ENCODE data around the gene ZNF423.

ZNF423 gene

DNA sequence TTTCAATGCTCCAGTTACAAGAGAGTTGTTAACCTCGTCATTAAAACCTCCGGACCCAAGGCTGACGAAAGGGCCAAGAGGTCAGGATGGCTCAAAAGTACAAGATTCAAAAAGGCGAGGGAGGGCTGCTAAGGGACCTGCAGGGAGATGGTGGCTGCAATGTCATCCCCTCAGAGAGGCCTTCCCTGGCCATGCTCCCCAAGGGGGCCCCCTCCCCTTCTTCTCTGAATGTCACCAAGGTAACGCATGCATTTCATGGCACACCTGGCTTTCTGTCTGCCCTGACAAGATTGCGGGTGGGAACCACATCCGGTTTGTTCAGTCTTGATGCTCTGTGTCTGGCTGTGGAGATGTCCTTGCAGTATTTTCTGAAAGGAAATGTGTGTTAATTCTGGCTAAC is 392.4 kb downstream of the ZNF423 start:
- peak; percentile 75 for DNase-seq

DNA sequence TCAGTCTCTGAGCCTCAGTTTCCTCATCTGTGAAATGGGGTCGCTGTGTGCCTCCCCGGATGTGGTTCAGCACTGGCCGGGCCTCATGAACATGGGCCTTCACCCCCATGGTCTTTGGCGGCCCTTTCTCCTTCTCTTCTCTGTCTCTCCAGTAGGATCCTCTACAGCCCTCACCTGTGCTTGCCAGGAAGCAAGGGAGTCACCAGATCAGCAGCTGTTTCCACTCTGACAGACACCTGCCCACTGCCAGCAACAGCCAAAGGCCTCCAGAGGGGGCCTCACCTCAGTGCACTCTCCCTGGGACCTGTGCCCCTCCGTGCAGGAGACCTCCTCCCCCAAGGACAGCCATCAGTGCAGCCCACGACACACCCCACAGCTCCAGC is 392.9 kb downstream of the ZNF423 start:
- no peak for DNase-seq

DNA sequence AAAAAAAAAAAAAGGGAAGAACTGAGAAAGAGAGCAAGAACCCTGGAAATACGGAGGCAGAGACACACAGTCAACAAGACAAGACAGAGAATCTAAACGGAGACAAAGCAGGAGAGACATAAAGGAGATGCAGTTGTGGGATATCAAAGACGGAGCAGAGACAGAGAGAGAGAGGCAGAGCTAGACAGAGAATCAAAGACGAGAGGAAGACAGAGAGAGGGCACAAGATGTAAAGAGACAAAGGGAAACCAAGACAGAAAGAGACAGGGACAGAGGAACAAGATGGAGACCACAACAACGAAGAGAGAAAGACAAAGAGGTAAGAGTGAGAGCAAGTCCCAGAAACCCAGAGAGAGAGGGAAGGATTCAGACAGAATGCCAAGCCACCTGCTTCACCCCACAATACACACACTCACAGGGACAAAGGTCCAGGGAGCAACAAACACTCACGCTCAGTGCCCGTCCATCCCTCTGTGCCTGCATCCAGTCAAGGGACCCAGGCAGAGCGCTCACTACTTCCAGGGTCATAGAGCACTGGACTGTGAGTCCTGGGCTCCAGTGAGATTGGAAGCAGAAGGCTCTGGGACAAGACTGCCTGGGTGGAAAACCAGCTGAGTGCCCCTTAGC is 393.4 kb downstream of the ZNF423 start:
- DNase-seq, result no peak

DNA sequence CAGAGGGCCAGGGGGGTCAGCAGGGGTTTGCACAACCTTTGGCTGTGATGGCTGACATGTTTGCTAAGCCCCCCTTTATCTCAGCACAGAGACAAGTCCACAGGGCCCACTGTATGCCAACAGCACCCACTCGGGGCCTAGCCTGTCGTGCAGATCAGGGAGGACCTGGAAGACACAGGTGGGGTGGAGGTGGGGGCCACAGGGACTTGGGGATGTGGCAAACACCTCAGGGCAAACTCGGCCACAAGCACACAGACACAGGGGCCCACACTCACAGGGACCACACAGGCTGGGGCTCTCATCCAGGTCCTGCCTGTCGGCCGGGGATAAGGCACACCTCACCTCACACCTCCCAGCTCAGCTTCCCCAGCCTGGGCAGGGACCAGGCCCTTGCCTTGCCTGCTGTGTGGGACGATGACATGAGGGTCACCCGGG is 394.4 kb downstream of the ZNF423 start:
- no peak for DNase-seq

DNA sequence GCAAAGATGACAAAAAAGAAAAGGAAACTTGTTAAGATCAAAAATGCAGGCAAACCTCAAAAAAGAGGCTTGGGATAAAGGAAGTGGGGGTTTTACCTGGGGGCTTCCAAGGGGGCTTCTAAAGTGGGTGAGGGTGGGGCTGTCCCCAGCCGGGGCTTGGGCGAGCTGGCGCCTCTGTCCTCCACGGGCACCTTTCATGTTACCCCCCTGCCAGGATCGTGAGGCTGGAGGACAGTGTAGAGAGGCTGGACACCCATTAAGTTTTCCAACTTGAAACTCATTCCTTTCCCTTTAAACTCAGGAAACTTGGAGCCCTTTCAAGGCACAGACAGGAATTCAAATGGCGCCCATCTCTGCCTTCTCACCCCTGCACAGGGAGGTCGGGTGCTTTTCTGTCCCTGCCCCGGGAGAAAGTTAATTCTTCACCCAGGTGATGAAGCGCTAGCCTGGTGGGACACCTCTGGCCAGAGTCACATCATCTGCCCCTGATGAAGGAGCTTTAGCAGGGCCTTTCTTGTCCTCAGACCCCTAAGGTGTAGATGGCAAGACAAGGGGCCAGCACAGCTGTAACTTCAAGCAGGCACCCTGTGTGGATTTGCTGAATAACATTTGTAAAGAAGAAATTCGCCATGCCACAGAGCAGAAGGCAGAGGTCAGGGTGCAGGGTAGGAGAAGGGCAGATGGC is 395.0 kb downstream of the ZNF423 start:
- no peak for DNase-seq

DNA sequence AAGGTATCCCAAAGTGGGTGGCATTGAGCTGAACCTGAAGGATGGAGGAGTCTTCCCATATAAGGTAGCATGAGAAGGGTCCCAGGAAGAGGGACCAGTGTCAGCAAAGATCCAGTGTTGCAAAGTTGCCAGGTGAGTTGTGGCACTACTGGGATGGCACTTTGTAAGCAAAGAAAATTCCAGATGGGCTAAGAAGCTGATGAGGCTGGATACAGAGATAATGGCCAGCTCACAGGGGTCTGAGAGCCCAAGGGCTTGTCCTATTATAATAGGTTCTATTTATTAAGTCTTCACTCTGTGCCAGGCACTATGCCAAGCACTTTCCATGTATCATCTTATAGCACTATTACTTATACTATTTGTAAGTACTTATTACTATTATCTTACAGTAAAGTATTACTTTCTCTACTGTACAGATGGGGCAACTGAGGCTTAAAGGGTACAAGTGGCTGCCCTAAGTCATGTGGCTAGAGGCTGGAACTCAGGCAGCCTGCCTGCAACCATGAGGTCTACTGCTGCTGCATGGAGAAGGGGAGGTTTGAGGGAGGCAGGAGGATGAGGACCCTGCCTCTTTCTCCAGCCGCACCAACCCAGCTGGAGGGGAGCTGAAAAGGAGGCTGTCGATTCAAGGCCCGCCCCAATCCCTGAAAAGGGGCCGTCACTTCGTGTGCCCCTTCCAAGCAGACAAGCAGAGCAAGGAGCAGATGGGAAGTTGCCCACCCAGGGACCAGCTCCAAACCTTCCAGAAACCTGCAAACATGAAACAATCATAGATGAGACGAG is 395.8 kb downstream of the ZNF423 start:
- DNase-seq, result no peak

DNA sequence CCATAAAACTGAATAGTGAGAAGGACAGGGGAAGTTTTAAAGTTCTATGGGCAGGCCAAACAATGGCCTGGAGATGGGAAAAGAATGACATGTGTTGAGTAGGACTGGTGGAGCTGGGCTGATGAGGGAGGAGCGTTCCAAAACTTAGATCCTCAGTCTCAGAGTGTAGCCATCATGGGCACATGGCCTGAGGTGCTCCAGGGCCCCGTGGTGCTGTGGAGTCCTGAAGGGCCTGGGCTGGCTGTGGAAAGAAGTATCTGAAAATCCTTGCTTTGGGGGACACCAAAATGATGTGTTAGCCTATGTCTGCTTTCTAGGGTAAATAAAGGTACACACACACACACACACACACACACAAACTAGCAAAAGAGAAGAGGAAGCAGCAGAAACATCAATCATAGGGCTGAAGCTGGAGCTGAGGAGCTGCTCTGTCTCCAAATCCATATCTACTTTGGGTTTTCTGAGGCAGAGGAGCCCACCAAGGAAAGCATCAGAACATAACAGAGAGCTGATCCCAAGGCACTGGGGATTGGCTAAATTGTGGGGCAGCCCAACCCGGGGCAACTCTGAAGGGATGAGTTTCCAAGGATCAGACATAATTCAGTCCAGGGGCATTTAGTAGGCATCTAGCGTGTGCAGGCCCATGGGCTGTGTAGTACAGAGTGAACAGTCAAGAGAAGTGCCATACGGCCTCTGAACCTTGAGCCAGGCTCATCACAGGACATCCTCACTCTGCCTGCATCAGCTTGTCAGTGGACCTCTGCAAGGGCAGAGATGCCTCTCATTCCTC is 397.1 kb downstream of the ZNF423 start:
- no peak for DNase-seq

DNA sequence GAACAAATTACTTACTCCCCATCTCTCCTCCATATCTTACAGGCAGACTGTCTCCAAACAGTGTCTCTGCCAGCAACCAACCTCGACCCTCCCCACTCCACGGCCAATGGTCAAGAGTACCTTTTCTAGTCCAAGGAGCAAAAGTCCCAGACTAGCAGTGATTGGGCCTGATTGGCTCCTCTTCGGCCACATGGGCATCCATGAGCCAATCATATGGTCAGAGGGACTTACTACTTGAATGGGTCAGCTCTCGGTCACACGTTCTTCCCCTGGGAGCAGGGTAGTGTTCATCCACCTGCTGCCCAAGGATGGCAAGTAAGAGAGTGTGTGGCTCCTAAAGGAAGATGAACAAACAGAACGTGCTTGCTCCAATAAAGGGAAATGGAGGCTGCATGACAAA is 397.7 kb downstream of the ZNF423 start:
- no peak for DNase-seq

DNA sequence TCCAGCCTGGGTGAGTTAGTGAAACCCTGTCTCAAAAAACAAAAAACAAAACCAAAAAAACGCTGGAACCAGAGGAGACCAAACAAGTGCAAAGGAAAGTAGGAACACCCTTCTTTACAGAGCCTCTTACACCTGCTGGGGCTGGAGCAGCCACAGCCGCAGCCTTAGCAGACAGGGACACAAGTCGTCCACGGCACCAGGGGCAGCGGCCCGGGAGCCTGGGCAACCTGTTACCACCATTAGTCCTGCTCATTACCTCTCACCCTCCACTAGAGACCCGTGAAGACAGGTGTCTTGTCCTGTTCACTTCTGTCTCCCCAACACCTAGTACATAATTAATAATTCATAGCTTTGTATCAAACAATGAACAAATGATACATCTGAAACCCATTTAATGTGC is 398.7 kb downstream of the ZNF423 start:
- no peak for DNase-seq

DNA sequence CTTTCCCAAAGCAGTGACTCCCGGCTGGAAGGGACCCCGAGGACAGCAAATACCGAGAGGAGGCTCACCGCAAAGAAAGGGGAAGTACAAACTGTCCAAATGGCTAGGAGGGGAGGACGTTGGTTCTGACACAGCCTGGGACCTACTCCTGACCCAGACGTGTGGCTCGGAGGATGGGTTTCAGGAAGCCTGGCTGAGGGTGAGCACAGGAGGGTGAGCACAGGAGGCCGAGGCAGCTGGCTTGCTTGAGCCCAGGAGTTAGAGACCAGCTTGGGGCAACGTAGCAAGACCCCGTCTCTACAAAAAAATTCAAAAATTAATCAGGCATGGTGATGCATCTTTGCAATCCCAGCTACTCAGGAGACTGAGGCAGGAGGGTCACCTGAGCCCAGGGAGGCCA is 399.1 kb downstream of the ZNF423 start:
- no peak for DNase-seq

DNA sequence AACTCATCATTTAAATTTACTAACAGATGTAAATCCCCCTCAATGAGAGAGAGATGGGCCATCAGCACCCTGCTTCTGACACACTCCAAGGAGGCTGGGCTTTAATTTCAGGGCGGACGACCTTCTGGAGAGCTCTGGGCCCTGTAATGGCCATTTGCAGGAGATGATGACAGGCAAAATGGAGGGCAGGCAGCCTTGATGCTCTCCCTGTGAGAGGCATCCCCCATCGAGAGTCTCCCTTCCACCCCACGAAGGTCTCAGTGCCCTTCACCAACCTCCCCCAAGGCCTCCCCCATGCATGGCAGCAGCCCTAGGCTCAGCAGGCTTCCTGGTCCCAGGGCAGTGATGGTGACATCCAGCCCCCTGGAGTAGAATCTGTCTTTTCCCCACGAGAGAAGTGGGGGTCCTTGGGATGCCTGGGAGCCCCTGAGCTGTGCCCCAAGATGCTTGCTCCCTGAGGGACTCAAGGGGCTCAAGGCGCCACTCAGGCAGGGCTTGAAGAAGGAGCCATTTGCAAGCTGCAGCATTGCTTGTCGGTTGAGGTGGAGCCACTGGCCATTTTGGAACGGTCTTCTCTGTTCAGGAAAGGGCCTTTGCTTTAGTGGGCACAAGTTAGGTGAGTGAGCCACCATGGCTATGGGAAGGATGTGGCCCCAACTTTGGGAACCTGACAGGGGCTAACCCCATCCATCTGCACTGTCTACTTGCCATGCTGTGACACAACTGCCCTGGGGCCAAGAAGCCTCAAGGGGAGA is 399.7 kb downstream of the ZNF423 start:
- DNase-seq, result no peak

DNA sequence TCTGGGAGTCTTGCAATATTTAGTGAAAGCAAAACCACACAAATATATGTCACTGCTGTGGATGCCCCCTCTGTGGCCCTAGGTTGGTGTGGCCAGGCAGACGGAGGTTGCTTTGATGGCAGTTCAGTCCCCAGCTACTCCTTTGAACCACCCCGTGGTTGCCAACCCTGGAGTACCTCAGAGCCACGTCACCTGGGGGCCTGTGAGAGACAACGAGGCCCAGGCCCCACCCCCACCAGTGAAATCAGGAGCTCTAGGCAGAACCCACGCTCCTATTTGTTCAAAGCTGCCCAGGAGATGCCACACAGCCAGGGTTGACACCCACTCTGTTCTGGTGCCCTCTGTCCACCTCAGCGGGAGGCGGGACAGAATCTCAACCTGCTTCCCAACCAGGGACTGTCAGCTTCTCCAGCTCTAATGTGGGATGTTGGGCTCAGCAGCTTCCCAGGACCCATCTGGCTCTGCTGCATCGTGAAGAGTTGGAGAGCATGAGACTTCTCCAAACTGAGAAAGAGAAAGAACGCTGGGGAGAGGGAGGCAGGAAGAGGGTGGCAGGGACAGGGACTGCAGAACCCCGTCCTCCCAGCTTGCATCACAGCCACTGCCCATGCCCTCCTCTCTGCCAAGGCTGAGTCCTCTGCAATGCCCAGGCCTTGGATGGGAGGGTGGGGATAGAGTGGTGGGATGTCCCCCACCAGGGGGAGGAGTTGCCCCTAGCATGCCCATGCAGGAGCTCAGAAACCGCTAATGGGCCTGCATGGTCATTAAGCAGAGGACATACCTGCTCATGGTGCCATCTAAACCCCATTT is 400.5 kb downstream of the ZNF423 start:
- DNase-seq, result no peak

DNA sequence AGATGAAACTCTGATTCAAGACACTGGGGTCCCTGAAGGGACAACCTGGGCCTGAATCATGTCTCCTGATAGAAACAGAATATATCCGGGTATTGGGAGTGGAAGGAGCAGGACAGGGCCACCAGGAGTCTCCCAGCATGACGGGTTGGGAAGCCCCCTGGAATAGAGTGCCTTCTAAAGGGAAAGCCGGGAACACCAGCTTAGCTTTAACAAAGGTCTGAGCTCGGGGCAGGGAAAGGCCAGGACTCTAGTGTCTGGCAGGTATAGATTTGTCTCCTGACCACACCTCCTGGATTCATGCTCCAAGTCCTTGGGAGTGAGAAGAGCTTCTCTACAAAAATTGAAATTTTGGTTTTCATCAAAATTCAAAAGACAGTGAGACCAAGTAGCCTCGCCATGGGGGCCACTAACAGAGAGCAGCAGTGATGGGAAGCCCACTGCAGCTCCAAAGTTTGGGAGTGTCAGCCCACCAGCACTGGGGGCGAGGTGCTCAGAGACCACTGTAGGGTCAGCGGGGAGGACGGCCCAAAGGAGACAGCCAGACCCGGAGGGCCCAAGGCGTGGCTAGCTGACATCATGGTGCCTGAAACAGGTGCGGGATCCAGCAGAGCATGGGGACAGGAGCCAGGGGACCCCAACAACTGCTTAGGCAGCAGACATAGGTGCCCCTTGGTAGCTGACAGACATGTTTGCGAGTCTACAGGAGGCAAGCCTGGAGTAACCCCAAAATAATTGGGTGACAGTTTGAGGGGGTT is 401.3 kb downstream of the ZNF423 start:
- no peak for DNase-seq

DNA sequence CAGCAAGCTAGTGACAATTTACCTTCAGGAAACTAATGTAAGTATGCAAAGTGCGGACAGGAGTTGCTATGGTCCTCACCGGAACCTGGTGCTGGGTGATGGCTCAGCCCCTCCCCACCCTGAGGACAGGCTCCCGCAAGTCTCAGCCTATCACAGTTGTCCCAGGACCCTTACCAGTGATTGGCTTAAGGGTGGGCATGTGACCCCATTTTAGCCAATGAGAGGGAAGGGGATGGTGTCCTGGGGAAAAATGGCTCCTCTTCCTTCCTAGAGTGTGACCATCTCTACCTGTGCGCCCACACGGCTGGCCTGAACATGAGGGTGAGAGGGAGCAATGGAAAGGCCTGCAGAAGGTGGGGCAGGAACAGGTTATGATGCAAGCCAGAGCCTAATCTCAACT is 401.9 kb downstream of the ZNF423 start:
- DNase-seq, result no peak

DNA sequence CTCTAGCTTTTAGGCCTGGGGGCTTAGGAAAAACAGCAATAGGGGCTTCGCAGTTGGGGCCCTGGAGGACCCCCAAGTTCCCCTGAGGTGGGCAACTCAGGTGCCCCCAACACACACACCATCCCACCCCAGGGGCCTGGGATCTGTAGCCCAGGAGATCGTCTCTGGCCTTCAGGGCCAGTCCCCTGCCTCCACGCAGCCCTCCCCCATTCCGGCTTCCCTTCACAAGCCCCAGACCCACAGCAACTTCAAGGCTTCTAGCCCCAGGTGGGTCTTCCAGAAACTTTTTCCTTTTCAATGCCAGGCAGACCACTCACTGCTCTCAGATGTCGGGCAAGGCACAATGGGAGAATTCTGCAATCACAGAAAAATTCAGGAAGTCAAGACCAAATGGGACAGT is 402.9 kb downstream of the ZNF423 start:
- DNase-seq, result no peak

DNA sequence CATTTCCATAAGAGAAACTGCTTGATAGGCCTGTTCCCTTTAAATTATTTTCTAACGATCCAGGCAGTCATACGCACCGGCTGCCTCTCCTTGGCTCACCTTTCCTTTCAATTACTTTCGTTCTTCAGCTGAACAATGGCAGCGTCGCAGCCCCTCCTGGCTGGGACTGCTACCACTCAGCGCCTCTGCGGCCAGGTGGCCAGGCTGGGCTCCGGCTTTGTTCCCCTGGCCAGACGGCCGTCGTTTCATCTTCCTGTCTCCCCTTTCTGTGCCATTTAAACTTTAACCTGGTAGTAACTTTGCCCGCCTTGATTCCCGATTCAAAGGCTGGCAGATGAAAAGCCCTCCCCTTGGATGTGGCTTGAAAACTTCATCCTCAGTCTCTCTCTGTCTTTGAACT is 403.3 kb downstream of the ZNF423 start:
- no peak for DNase-seq

DNA sequence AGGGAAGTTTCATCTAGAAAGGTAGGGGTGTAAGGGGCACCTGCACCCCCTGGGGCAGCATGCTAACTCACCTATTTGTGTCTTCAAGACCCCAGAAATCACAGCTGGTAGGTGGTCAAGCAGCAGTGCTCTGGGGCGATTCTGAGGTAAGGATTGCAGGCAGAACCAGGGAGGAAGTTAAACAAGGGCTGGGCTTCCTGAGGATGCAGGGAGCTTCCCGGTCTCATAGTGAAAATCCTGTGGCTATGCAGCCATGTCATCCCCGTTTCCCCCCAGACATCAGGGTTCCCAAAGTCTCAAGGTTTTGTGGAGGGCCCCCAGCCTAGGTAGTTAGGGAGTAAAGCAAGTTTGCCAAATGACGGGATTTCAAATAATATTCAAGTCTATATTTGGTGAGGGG is 403.8 kb downstream of the ZNF423 start:
- DNase-seq, result no peak

DNA sequence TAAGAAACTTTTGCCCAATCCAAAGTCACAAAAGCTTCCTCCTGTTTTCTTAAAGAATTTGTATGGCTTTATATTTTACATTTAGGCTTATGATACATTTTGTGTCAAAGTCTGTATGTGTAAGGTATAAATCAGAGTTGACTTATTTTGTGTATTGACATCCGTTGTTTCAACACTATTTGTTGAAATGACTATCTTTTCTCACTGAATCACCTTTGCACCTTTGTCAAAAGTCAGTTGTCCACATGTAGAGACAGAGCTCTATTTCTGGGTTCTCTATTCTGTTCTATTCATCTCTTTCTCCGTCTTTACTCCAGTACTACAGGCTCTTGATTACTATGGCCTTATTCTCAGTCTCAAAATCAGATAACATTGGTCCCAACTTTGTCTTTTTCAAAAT is 409.1 kb downstream of the ZNF423 start:
- no peak for DNase-seq

DNA sequence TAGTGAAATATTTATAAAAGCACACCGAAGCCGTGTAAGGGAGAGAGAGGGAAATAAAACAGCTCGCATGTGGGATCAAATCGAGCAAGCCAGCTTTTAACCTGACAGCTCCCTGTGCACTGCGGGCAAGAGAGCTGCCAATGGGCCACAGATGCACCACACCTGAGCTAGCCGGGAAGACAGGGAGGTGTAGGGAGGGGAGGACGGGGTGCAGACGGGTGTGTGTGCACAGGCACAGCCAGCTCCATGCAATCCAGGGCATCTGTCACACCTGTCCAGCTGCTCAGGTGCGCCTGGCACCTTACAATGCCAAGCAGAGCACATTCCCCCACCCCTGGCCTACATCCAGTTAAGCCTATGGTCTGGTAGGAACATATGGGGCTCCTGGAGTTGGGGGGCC is 412.3 kb downstream of the ZNF423 start:
- no peak for DNase-seq

DNA sequence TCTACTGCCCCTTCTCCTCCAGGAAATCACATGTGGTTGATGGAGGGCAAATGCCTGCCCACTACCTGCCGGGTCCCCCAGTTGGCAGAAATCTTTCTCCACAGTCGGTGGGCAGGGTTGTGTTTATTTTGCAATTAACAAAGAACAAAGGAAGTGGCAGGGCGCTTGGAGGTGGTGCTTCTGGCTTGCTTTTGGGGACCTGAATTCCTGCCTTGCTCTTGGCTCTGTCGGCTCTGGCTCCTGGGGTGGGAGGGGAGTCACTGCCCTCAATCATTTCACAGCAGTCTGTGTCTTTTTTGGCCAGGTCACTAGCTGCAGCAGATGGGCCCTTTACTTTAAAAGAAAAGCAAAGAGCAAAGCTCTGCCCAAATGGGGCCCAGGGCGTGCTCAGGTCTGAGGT is 413.1 kb downstream of the ZNF423 start:
- no peak for DNase-seq

DNA sequence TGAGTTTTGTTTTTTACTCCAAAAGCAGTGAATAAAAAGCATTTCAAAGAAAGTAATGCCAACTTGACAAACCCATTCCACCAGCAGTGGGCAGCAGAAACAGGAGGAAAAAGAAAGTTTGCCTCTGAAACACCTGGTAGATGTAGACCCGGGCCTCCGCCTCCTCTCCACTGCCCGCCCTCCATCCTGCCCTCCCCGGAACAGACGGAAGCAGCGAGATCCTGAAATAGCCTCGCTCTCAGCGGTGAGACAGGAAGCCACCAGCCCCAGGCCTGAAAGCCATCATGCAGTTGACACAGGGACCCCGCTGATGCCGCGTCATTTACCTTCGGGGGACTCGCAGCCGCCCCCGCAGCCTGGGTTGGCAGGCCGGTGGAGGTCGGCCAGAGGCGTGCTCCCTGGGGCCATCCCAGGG is 414.5 kb downstream of the ZNF423 start:
- peak; percentile 60 for DNase-seq

All from activated CD4-positive, alpha-beta T cell treated with anti-CD3 and anti-CD28 coated beads, Interleukin-2, amount 50 U/mL, for 16 hours (primary cell).